HG03342 (cell line): ENCODE results near the gene MAB21L4.

Source experiments
- ATAC-seq: cut with Tn5 transposase; IDR thresholded peaks from one replicate; pipeline ENCODE4 v1.9.1; 2021; ENCODE audit warnings: mild to moderate bottlenecking, moderate library complexity; ENCODE audit not compliant: unreplicated experiment

The MAB21L4 gene

GRCh38 chr2:240895656-240896388, at the start of gene MAB21L4:
Gene MAB21L4 (minus strand): TSS chr2:240896156. CDS start chr2:240895997, 159 bp downstream.
- ATAC-seq = no peak

GRCh38 chr2:240936106-240936505, 40.1 kb upstream of the MAB21L4 start:
- ATAC-seq = no peak

GRCh38 chr2:240935103-240935876, 39.3 kb upstream of the MAB21L4 start:
- ATAC-seq = no peak

GRCh38 chr2:240934701-240935102, 38.7 kb upstream of the MAB21L4 start:
- ATAC-seq = no peak

- ATAC-seq = no peak
Observed at GRCh38 chr2:240933966-240934700, 38.2 kb upstream of the MAB21L4 start.

- no peak for ATAC-seq
Observed at GRCh38 chr2:240933048-240933965, 37.4 kb upstream of the MAB21L4 start.

GRCh38 chr2:240932724-240933047, 36.7 kb upstream of the MAB21L4 start:
- ATAC-seq = no peak

- no peak for ATAC-seq
Observed at GRCh38 chr2:240932001-240932723, 36.2 kb upstream of the MAB21L4 start.

- no peak for ATAC-seq
Observed at GRCh38 chr2:240931319-240931949, 35.5 kb upstream of the MAB21L4 start.

- ATAC-seq = no peak
Observed at GRCh38 chr2:240930631-240931318, 34.8 kb upstream of the MAB21L4 start.

- no peak for ATAC-seq
Observed at GRCh38 chr2:240930096-240930630, 34.2 kb upstream of the MAB21L4 start.

- no peak for ATAC-seq
Observed at GRCh38 chr2:240929364-240930095, 33.6 kb upstream of the MAB21L4 start.

- ATAC-seq = no peak
Observed at GRCh38 chr2:240928476-240929363, 32.8 kb upstream of the MAB21L4 start.

- no peak for ATAC-seq
Observed at GRCh38 chr2:240927390-240927781, 31.4 kb upstream of the MAB21L4 start.

- ATAC-seq = no peak
Observed at GRCh38 chr2:240926516-240927389, 30.8 kb upstream of the MAB21L4 start.
